ENCODE results near the gene SOS2.

DNA sequence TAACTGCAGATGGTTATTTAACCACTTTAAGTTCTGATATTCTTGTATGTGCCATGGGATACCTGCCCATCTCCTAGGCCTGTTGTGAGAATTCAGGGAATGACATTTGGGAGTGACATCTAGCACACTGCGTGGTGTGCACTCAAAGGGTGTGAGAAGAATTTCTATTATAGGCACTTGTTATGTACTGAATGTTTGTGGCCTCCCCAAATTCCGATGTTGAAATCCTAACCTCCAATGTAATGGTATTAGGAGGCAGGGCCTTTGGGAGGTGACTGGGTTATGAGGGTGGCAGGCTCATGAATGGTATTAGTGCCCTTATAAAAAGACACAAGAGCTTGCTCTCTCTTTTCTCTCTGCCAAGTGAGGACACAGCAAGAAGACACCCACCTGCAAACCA is 142.6 kb downstream of the SOS2 start:
- TF ChIP-seq, protein P1, sequence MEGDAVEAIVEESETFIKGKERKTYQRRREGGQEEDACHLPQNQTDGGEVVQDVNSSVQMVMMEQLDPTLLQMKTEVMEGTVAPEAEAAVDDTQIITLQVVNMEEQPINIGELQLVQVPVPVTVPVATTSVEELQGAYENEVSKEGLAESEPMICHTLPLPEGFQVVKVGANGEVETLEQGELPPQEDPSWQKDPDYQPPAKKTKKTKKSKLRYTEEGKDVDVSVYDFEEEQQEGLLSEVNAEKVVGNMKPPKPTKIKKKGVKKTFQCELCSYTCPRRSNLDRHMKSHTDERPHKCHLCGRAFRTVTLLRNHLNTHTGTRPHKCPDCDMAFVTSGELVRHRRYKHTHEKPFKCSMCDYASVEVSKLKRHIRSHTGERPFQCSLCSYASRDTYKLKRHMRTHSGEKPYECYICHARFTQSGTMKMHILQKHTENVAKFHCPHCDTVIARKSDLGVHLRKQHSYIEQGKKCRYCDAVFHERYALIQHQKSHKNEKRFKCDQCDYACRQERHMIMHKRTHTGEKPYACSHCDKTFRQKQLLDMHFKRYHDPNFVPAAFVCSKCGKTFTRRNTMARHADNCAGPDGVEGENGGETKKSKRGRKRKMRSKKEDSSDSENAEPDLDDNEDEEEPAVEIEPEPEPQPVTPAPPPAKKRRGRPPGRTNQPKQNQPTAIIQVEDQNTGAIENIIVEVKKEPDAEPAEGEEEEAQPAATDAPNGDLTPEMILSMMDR (IDR thresholded peaks at IDR 0.05) = no peak
- no peak for TF ChIP-seq POLR2A (IDR thresholded peaks at IDR 0.05)

All from prostate gland (tissue), 2 donors.